NOMO-1 treated with DMSO at 0.1 percent for 48 hours (cell line): Measurements from ENCODE around the gene WDFY1.
"Not testable (repeated sequence)": the region's sequence is repeated elsewhere in the genome, so short reads cannot be mapped to it uniquely, and the experiment has no call there.

Experiments used
- DNase-seq: peaks from one replicate; lab custom pipeline; 2025; ENCODE audit not compliant: unreplicated experiment; lab: John Stamatoyannopoulos, UW

The WDFY1 gene

DNA sequence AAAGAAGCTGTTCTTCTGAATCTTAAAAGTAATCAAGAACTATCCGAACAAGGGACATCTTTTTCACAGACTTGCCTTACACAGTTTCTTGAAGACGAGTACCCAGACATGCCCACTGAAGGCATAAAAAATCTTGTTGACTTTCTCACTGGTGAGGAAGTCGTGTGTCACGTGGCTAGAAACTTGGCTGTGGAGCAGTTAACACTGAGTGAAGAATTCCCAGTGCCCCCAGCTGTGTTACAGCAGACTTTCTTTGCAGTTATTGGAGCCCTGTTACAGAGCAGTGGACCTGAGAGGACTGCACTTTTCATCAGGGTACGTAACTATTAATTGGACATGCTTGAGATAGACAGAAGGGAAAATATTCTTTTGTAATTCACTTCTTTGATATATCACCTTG lies 14.6 kb upstream of the WDFY1 start:
- peak; percentile 31 for DNase-seq

DNA sequence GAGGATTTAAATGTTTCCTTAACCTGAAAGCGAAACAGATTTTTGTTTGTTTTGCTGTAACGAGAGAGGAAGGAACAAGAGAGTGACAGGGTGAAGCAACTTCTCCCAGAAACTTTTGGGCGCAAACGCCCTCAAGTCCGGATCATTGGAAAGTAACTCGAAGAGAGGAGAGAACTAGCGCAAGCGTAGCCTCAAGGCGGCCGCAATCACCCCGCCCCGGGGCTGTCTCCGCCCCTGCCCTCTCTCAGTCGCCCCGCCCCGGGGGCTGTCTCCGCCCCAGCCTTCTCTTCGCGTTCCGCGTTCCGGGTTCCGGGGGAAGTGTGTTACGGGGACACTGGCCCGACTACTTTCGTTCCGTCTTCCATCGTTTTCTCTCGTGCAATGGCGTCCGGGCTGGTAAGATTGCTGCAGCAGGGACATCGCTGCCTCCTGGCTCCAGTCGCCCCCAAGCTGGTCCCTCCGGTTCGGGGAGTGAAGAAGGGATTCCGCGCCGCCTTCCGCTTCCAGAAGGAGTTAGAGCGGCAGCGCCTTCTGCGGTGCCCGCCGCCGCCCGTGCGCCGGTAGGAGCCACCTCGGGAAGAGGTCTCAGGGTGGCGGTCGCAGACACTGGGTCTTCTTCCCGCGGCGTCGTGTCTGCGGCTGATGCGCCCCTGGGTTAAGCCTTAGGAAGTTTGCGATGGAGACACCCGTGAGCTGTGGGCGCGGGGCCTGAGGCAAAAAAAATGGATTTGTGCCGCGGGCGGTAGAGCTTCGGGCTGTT lies 12.1 kb upstream of the WDFY1 start, which contains the start of gene MRPL44:
Gene MRPL44 (plus strand): TSS at position 372 of the 760 bp plus-strand sequence. CDS start 10 bp downstream, at position 382.
- DNase-seq, result peak; percentile 96

- DNase-seq, result no peak
Observed at GRCh38 chr2:223956300-223956699, 11.2 kb upstream of the WDFY1 start.

GRCh38 chr2:223954401-223954800 lies 9.3 kb upstream of the WDFY1 start:
- peak; percentile 16 for DNase-seq

DNA sequence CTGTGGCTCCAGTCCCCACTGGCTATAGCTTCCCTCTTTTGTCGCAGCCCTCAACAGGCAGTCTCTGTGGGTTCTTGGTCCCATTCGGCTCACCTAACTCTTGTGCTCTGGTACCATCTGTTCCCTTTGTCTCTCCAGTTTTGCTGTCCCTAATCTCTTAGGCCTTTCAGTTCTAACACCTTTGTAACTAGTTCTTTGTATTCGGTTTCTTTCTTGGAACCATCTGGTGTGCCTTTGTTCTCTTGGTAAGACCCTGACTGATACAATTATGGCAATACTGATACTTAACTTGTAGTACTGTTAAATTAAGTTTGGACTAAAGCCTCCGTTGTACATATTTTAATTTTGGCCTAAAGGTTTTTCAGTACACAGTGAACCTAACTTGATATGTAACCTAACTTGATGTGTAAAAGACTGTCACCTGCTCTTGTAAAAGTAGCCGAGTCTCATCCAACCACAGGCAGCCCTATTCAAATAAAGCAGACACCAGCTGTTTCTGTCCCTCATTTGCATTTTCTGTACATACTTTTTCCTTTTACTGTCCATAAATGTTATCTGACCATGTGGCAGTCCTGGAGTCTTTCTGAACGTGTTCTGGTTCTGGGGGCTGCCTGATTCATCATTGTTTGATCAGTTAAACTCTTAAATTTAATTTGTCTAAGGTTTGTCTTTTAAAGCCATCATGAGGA lies 7.3 kb upstream of the WDFY1 start:
- DNase-seq, result no peak

GRCh38 chr2:223950448-223951347 lies 5.6 kb upstream of the WDFY1 start:
- no peak for DNase-seq

DNA sequence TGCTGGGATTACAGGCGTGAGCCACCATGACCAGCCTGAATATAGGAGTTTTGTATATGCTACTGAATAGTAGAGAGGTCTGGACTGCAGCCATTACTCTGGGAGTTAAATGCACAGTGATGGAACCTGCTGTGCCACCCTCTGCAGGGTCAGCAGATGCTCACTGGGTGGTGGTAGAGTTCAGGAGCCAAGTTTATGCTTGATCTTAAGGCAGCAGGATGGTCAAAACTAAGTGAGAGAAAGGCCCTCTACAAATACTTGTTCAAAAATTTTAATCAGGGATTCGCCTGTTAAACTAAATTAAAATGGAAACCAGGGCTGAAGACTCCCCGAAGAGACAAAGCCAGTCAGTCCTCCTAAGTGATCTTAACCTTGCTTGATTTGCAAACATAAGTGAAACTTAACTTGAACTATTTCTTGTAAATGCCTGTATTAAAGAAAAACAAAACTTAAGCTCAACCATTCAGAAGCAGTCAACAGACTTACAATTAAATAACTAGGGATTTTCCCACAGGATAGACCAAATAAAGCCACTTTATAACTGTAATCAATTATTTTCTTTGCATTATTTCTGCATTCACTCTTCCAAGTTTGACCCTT lies 4.2 kb upstream of the WDFY1 start:
- peak; percentile 12 for DNase-seq

GRCh38 chr2:223947711-223948205 lies 2.6 kb upstream of the WDFY1 start:
- no peak for DNase-seq

- no peak for DNase-seq
Observed at GRCh38 chr2:223945755-223946154, 620 bp upstream of the WDFY1 start.

DNA sequence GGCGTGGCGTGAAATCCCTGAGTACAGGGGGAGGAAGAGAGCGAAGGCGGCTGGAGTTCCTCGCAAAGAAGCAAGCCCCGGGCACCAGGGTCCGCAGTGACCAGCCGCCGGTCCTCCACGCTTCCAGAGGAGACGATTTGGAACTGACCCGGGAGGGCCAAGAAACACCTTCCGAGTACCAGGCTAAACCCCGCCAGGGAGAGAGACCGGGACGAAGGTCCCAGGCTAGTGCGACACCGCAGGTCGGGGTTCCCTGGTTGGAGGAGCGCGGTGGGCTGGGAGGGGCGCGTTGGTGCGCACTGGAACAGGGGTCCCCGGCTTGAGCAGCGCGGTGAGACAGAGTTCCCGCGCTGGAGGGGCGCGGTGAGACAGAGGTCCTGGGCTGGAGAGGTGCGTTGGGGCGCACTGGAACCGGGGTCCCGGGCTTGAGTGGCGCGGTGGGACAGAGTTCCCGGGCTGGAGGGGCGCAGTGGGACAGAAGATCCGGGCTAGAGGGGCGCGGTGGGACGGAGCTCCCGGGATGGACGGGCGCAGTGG lies 901 bp downstream of the WDFY1 start:
- DNase-seq, result no peak

GRCh38 chr2:223943561-223944008 lies 1.6 kb downstream of the WDFY1 start:
- DNase-seq, result no peak

DNA sequence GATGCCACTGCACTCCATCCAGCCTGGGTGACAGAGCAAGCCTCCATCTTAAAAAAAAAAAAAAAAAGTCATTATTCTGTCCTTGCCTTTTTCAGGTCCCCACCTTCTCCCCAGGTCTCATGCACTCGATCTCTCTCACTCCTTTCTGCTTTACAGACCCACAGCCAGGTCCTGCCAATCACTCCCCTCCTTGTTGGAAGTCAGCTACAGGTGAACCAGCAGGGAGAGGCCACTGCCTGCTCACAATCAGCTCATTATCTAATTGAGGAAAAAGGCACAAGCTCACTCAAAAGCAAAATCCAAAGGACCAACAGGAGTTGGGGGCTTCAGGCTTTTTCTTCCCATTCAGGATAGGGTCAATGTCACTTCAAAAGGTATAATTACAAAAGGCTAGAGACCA lies 2.0 kb downstream of the WDFY1 start:
- no peak for DNase-seq

DNA sequence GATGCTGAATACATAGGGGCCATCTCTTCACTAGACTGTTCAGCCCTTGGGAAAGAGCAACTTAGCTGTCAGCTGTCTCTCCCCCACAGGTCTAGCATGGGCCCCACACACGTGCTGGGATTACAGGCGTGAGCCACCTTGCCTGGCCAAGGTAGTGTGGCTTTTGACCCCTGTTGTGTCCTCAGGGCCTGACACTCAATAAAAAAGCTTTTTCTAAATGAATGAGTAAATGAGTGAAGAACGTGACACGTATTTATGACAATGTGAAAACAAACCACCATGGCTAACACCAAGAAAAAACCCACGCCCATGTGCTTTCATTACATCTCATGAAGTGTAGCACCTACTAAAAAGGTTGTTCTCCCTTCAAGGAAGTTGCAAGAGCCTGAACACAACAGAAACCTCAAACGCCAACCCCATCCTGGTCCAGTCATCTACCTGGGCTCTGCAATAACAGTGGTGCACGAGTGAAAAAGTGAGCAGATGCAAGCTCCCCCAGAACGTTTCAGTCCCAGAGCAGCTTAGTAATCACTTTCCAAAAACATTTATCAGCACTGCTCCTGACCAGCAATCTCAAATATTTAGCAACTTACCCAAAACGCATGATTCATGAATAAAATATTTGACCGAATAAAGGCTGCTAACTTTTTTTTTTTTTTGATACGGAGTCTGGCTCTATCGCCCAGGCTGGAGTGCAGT lies 3.4 kb downstream of the WDFY1 start:
- no peak for DNase-seq

DNA sequence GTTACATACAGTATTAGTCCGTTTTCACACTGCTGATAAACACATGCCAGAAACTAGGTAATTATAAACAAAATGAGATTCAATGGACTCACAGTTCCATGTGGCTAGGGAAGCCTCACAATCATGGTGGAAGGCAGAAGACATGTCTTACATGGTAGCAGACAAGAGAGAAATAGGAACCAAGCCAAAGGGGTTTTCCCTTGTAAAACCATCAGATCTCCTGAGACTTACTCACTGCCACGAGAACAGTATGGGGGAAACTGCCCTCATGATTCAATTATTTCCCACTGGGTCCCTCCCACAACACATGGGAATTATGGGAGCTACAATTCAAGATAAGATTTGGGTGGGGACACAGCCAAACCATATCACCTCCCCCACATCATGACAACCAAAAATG lies 5.7 kb downstream of the WDFY1 start:
- not testable (repeated sequence) for DNase-seq

- no peak for DNase-seq
Observed at GRCh38 chr2:223937535-223937934, 7.6 kb downstream of the WDFY1 start.

DNA sequence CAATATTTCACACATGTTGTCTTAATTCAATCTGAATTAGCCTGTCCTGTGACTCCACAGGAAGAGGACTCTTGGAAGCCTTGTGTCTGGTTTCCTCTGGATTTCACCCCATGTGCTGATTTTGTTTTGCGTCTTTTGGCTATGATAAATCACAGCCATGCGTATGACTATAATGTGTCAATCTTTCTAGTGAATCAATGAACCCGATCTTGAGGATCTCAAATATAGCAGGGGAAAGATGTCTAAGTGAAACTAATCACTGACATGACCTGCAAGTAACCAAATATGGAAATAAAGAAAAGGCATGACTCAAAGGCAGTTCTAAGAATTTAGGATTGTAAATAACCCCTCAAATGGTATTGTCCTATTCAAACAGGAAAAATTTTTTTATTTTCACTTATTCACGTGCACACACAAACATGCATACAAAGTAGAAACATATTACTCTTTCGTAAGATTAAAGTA lies 8.2 kb downstream of the WDFY1 start:
- no peak for DNase-seq

- DNase-seq, result no peak
Observed at GRCh38 chr2:223935459-223936125, 9.5 kb downstream of the WDFY1 start.

DNA sequence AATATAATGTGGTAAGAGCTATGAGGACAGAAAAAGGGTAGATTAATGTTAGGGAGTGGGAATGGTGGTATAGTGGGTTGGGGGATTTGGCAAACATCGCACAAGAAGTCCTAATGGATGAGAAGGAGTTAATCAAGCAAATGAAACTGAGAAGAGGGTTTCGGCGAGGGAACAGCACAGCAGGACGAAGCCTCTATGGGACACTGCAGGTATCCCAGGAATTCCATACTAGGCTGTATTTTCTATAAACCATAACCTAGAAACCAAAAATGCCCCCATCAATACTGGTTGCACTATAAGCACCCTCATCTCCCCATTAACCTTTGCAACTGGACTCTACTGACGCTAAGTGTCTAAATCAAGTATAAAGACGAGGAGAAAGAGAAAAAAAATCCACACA lies 10.3 kb downstream of the WDFY1 start:
- DNase-seq, result no peak
